HK-2 (cell line): ENCODE measurements around the gene BTN3A1.
A peak's percentile ranks its signal among the peaks of the same experiment; 100 is the strongest.

Experiments
- DNase-seq: peaks from one replicate; pipeline ENCODE4 v3.0.0-alpha.2; 2018; ENCODE audit not compliant: unreplicated experiment

Gene BTN3A1

DNA sequence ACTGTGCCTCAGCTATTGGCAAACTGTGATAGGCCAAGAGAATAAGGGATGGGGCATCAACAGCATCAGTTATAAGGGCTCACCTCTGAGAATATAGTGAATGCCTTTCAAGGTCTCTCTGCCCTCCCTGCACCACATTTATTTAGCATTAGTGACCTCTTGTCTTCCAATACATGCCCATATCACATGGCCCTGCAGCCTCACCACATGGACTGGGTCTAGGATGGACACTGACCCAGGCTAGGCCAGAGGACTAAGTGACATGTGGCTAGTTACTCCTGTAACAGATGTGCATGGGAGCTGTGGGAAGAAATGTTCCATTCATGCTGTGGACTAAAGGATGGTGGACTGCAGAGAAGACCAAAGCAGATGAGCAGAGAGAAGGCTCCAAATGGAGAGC lies 22.3 kb upstream of the BTN3A1 start:
- no peak for DNase-seq

DNA sequence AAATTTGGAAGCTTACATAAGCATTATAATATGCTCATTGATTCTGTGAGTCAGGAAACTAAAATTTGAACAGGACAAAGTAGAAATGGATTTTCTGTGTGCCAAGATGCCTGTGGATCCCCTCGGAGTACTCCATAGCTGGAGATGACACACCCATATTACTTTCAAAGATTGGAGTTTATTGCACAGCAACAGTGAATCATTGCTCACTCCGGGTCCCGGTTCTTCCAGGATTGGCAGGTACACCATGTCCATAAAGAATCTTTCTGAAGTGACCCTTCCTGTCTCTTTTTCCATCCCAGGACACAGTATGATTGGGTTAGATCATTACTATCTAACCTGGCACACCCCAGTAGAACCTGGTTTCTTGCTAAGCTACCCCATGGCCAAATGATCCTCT lies 21.8 kb upstream of the BTN3A1 start:
- no peak for DNase-seq

DNA sequence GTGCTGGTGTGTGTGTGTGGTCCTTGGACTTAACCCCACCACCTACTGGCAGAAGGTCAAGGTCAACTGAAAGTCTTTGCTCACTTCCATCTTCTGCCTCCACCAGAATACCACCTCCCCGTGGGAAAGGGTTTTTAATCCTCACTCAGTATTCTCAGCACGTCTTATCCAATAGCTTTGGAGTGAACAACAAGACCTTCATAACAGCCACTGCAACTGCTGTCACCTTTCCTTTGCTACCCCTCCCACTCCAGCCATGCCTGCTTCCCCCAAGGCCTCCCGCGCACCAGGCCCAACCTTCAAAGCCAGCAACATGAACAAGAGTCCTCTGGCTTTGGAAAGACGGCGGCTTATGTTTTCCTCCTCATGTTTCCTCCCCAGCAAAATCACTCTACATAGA lies 20.0 kb upstream of the BTN3A1 start:
- DNase-seq: no peak

DNA sequence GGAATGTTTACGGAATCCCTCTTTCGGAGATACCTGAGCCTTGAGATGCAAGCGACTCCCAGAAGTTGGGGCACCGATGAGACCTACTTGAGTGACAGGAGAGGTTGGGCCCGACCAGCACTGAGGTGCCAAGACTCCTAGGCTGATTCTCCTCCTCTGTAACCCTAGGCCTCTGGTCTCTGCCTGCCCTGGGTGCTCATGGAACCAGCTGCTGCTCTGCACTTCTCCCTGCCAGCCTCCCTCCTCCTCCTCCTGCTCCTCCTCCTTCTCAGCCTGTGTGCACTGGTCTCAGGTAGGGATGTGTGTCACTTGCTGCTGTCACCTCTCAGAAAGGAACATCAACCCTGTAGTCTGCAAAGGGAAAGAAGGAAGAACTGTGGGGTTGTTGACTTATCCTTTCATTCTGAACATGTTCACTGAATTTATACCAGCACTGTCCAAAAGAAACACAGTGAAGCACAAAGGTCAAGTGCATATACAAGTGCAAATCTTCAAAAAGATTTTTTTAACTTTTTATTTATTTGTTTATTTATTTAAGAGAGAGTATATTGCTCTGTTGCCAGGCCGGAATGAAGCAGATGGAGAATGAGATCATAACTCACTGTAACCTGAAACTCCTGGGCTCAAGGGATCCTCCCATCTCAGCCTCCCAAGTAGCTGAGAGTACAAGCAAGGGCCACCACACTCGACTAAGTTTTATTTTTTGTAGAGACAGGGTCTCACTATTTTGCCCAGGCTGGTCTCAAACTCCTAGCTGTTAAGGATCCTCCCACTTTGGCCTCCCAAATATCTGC lies 18.3 kb upstream of the BTN3A1 start:
- peak; percentile 39 for DNase-seq

DNA sequence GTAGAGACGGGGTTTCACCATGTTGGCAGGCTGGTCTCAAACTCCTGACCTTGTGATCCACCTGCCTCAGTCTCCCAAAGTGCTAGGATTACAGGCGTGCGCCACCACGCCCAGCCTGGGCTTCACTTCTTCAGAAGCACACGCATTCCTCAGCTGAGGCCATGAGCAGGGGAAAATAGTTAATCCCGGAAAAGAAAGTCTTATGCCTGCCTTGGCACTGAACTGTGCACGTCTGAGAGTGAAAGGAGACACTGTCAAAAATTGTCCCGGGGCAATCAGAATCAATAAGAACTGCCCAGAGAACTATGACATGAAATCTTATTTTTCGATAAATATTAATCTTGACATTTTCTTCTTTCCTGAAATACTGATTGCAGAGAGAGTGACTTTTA lies 16.3 kb upstream of the BTN3A1 start:
- no peak for DNase-seq

DNA sequence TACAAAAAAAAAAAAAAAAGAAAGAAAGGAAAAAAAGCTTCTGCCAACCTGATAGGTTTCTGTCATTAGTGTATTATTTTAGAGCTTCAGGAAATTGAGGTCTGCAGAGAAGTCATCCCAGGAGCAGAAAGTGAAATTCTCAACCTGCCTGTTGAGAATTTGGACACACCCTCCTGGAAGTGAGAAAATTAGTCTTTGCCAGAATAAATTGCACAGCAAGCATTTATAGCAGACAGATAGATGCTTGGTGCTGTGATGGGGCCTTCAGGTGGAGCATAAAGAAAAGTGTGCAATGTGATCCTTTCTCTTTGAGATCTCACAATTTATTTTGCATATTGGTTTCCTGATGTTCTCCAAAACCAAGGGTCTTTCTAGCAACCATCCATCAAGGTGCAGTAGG lies 14.5 kb upstream of the BTN3A1 start:
- no peak for DNase-seq

DNA sequence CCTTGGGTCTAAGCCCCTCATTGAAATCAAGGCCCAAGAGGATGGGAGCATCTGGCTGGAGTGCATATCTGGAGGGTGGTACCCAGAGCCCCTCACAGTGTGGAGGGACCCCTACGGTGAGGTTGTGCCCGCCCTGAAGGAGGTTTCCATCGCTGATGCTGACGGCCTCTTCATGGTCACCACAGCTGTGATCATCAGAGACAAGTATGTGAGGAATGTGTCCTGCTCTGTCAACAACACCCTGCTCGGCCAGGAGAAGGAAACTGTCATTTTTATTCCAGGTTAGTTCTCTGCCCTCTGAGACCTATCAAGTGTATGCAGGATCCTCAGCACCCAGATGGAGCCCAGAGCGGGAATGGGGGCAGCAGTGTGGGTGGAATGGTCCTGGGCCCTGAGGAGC lies 14.1 kb upstream of the BTN3A1 start:
- peak; percentile 51 for DNase-seq

DNA sequence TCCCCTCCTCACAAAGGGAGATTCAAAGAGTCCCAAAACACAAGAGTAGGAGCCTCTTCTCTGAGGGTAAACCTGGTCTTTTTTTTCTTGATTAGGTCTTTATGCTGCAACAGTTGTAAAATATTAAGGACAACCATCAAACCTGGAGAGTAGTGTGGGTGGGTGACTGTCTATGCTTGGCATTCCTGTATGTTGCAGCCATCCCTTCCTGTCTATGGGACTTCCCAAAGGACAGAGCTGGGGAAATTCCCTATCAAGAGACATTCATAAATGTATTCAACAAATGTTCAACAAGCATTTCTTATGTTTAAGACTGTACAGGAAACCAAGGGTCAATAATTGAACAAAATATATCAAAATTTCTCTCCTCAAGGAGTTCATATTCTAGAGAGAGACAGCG lies 13.6 kb upstream of the BTN3A1 start:
- no peak for DNase-seq

DNA sequence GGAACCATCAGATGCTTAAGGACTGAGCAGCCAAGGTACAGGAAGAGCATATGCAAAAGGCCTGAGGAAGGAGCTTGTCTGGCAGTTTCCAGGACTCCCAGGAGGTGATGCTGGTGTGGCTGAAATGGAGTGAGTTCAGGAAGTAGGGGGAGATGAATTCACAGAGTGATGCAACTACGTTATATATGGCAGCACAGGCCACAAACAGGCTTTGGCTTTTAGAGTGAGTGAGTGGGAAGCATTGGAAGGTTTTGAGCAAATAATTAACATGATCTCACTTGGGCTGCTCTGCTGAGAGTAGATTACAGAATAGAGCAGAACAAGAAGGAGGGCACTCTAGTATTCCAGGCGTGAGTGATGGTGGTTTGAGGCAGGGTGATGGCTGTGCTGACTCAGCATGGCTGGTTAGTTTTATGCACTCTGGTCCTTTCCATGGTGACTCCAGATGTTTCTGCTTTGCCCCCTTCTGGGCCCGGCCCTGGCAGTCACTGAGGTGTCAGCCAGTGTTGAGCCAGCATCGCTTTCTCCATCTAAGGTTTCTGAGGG lies 12.7 kb upstream of the BTN3A1 start:
- DNase-seq: peak; percentile 75

DNA sequence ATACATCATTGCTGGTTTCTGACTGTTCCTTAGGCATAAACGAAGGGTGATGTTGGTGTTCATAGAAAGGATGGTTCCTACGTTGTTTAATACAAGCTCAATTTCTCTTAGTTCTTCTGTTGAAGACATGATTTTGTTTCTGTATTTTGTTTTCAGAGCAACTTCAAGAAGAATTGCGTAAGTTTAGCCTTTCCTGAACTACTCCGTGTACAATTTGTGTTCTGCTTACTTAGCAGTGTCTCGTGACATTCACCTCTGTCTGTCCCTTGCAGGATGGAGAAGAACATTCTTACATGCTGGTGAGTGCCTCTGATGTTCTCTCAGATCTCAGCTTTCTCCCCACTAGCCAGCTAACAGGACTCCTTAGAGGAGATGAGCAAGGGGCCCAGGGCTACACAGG lies 11.5 kb upstream of the BTN3A1 start:
- no peak for DNase-seq

DNA sequence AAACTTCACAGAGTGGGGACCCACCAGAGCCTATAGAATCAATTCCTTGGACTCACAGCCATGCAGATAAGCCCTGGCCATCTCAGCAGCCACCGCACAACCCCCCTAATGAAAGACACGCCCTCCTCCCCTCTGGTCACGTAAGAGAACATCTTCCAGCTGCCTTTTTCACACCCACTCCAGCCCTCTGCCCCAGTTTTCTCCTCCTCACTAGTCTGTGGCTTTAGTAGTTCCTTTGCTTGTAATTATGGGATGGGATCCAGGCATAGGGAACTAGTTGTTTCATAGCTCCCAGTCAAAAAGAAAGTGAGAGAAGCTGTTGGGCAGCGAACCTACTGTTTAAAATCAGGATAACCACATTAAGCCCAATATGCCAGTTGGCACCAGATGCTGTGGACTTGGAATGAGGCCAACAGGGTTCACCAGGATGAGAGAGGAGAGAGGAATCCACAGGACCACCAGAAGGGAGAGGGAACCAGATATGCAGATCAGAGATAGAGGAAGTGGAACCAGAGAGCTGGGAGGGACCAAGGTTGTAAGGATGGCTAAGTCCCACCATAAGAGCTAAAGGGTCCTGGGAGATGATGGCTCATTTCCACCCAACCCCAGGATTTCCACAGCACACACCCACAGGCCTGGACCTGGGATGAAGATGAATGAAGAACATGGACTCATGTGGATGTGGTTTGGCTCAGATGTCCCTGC lies 9.0 kb upstream of the BTN3A1 start:
- DNase-seq: no peak

DNA sequence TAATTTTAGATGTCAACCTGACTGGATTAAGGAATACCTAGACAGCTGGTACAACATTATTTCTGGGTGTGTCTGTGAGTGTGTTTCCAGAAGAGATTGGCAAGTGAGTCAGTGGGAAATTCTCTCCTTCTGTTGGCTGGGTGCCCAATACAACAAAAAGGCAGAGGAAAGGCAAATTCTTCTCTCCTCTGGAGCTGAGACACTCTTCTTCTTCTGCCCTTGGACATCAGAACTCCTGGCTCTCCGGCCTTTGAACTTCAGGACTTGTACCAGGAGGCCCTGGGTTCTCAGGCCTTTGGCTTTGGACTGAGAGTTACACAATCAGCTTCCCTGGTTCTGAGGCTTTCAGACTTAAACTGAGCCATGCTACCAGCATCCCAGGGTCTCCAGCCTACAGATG lies 7.8 kb upstream of the BTN3A1 start:
- peak; percentile 62 for DNase-seq

DNA sequence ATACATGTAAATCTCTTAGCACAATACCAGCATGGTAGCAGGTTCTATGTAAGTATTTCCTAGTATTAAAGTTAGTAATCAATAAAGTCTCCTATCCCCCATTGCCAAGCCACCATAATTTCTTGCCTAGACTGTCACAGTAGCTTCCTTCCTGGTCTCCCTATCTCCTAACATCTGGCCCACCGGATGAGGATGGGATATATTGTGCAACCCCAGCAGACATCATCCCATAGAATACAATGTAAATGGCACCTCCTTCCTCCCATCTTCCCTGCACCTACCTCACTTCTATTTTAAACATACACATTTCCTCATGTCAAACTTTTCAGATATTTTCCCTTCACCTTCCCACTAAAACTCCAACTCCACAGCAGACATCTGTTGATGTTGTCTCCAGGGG lies 3.5 kb upstream of the BTN3A1 start:
- DNase-seq: no peak

DNA sequence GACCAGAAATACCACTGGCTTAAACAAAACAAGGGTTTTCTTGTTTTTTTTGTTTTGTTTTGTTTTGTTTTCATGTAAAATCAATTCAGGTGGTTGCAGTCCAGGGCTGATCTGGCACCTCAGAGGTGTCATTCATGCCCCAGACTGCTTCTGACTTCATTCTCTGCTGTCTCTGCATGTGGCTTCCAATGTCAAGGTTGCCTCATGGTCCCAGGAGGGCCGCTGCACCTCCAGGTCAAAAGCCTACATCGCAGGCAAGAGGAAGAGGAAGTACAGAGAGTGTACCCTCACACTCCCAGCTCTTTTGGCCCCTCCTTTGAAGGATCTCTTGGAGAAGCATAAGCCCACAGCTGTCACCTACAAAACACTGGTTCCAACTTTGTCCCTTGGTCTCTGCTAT lies 1.4 kb upstream of the BTN3A1 start:
- DNase-seq: no peak

DNA sequence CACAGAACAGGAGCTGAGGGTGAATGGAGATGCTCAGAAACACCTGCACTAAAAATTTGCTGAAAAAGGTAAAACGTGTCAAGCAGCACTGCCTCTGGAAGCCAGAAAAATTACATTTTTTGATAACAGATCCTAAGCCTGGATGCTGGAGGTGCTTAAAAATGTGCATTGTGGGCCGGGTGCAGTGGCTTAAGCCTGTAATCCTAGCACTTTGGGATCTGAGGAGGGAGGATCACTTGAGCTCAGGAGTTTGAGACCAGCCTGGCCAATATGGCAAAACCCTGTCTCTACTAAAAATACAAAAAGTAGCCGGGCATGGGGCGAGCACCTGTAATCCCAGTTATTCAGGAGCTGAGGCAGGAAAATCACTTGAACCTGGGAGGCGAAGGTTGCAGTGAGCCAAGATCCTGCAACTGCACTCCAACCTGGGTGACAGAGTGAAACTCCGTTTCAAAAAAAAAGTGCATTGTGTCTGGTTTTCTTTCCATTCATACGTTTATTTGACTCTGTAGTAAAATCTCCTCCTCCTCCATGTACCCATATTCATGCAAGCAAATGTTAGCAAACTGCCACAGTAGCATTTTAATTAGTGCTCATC lies 587 bp upstream of the BTN3A1 start:
- no peak for DNase-seq

DNA sequence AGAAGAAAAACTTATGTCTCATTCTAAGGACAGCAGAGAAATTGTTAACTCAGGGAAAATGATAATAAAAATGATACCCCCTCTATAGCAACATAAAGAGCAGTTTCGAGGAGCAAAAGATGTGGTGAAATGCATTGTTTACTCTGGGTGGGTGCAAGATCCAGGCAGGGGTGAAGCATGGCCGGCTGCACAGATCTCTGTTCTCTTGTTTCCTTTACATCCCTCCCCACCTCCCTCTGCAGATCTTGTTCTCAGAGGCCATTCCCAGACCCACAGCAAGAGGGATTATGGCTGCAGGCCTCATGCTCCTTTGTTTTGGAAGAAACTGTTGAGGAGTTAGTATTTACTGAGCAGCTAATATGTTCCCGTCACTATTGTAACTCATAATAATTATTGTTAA lies 1.8 kb downstream of the BTN3A1 start:
- DNase-seq: no peak

DNA sequence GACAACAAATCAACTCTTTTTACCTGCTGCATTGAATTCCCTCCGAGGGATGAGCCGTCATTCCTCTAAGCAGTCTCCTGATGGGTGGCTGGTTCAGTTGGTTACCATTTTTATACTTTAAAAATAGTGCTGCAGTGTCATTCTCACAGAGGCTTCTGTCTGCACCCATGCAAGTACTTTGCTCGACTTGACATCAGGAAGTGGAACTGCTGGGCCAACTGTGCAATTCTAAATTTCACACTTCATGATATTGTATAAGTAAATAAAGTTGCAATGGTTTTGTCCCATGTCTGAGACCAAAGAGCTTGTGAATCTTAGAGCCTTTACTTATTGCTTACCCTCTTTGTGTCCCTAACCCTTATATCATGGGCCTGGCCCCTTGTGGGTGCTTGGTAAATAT lies 2.5 kb downstream of the BTN3A1 start:
- no peak for DNase-seq

DNA sequence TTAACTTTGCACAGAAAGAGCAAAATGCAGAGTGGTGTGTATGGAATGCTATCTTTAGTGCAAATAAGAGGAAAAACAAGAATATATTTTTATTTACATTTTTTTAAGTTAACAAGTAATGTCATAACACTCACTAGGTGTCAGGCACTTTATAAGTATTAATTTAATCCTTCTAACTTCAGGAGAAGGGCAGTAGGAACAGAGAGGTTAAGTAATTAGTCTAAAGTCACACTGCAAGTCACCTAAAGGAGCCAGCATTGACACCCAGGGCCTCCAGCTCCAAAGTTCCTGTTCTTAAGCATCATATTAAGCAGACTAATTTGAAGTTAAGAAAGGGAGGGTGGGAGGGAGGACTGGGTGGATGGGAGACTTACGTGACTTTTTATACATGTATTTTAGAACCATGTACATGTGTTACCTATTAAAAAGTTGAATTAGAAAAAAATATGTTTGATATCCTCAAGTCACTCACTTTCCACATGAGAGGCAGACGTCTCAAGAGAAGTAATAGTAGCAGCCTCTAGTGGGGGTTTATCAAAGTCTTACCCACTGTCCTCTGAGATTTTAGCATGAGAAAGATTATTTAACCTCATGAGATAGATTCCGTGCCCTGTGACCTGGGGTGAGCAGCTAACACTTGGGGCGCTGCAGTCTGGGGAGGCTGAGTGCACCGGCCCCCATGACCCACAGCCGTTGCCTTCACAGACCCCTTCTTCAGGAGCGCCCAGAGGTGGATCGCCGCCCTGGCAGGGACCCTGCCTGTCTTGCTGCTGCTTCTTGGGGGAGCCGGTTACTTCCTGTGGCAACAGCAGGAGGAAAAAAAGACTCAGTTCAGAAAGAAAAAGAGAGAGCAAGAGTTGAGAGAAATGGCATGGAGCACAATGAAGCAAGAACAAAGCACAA lies 7.0 kb downstream of the BTN3A1 start:
- DNase-seq: no peak

DNA sequence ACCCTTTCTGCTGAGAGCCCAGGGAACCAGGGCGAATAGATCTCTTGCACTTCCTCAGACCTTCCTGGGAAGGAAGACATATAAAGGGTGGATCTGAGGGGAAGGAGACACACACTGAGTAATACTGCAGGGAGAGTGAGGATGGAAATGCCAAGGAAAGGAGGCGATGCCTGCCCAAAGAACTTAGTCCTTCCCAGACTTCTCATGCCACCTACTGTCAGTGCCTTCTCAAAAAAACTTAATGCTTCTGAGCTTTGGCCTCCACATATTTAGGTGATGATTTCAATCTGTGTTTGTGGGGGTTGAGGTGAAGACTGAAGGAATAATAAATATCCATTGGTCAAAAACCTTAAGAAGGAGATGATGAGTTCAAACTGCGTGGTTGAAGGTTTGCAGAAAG lies 9.7 kb downstream of the BTN3A1 start:
- DNase-seq: no peak

DNA sequence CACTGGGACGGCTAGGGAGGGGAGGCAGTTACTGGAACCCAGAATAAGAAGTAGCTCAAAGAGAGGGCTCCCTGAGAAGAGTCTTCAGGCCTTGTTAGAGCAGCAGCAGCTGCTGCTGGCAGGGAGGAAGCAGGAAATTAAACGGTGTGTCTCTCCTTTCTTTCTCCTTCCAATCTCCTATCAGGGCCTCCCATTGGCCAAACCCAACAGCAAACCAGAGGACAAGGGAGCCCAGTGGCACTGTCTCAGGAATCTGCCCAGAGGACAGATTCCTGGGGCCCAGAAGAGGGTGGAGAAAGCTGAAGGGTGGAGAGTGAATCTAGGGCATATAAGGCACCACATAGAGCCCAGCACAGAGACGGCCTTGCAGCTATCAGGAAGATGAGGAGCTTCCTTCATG lies 10.2 kb downstream of the BTN3A1 start:
- DNase-seq: no peak

DNA sequence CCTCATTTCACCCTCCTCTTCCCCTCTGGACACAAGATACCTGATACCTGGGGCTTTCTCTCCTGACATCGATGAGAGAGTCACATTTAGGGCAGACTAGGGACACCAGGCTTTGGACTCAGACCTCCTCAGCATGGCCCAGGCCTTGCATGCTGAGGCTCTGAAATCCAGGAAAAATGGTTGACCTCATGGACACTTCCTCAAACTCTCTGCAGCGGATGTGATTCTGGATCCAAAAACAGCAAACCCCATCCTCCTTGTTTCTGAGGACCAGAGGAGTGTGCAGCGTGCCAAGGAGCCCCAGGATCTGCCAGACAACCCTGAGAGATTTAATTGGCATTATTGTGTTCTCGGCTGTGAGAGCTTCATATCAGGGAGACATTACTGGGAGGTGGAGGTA lies 10.9 kb downstream of the BTN3A1 start:
- DNase-seq: no peak

DNA sequence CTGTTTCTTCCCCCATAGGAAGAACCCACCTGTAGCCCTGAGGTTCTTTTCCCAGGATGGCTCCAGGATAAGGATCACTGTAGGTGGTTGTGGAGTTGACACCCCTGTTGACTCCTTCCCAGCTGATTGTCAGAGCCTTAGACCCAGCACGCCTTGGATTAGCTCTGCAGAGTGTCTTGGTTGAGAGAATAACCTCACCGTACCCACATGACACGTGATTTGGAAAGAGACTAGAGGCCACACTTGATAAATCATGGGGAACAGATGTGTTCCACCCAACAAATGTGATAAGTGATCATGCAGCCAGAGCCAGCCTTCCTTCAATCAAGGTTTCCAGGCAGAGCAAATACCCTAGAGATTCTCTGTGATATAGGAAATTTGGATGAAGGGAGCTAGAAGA lies 12.2 kb downstream of the BTN3A1 start:
- DNase-seq: no peak
